ENCODE measurements around the gene MOCOS. TPM values are rescaled to one million over a fixed set of nuclear protein-coding genes. Genes with fewer than 3 reads are reported as not detected.

MOCOS gene
- total and polyA plus RNA-seq, 4 donors = 1.9 to 27.0 (median 17.0) TPM

GRCh38 chr18:36294031-36294430 lies 106.7 kb downstream of the MOCOS start:
- Histone ChIP-seq H3K4me3 (ENCODE audit: low read depth in 1 of 3, low read length in 3 of 3) (no peak overlapping the region), H3K27me3 (ENCODE audit: control insufficient read depth in 4 of 4, insufficient read depth in 4 of 4, low read length in 3 of 4) (peaks cover 0 to 5% (median 2%) of the 10 kb centered on the region in 4 donors), H3K9ac (ENCODE audit: low read depth in 1 of 2, low read length in 2 of 2) (no peak overlapping the region), H3K4me1 (ENCODE audit: control insufficient read depth in 4 of 4, insufficient read depth in 4 of 4, low read length in 3 of 4) (peaks cover 5 to 19% (median 12%) of the 10 kb centered on the region in 4 donors), H3K9me3 (ENCODE audit: control insufficient read depth in 4 of 4, low read length in 3 of 4) (peaks cover 0 to 2% (median 0%) of the 10 kb centered on the region in 4 donors), H3K36me3 (ENCODE audit: control insufficient read depth in 4 of 4, insufficient read depth in 3 of 4, low read depth in 1 of 4, low read length in 3 of 4) (no peaks in the 10 kb centered on the region), H3K27ac (ENCODE audit: low read depth in 1 of 2, low read length in 2 of 2) (no peak overlapping the region)
- 83% methylated on average over 1 of the region's 1 CpG for WGBS
- no peak for DNase-seq (ENCODE audit: low spot score)
- TF ChIP-seq CTCF (IDR thresholded peaks at IDR 0.05; ENCODE audit: low read depth, low read length, missing input control) (no peak), GABPA (IDR thresholded peaks at IDR 0.05 in 1 of 2, conservative IDR thresholded peaks at IDR 0.05 in 1 of 2) (no peak), JUND (IDR thresholded peaks at IDR 0.05) (no peak), YY1 (IDR thresholded peaks at IDR 0.05) (no peak), RXRA (IDR thresholded peaks at IDR 0.05) (no peak), REST (IDR thresholded peaks at IDR 0.05) (no peak), FOXA1 (IDR thresholded peaks at IDR 0.05) (no peak), ATF3 (IDR thresholded peaks at IDR 0.05) (no peak), ZBTB33 (IDR thresholded peaks at IDR 0.05) (no peak), RAD21 (IDR thresholded peaks at IDR 0.05) (no peak), TAF1 (conservative IDR thresholded peaks at IDR 0.05) (no peak)

- DNase-seq (ENCODE audit: low spot score) = no peak
- Histone ChIP-seq H3K9me3 (ENCODE audit: control insufficient read depth in 4 of 4, low read length in 3 of 4) (no peaks in the 10 kb centered on the region), H3K4me1 (ENCODE audit: control insufficient read depth in 4 of 4, insufficient read depth in 4 of 4, low read length in 3 of 4) (peaks cover 5 to 19% (median 12%) of the 10 kb centered on the region in 4 donors), H3K27me3 (ENCODE audit: control insufficient read depth in 4 of 4, insufficient read depth in 4 of 4, low read length in 3 of 4) (peaks cover 0 to 12% (median 2%) of the 10 kb centered on the region in 4 donors), H3K36me3 (ENCODE audit: control insufficient read depth in 4 of 4, insufficient read depth in 3 of 4, low read depth in 1 of 4, low read length in 3 of 4) (no peaks in the 10 kb centered on the region), H3K9ac (ENCODE audit: low read depth in 1 of 2, low read length in 2 of 2) (no peak overlapping the region), H3K27ac (ENCODE audit: low read depth in 1 of 2, low read length in 2 of 2) (no peak overlapping the region), H3K4me3 (ENCODE audit: low read depth in 1 of 3, low read length in 3 of 3) (no peak overlapping the region)
- 92% methylated on average over 1 of the region's 1 CpG for WGBS
- no peak for TF ChIP-seq EGR1 (IDR thresholded peaks at IDR 0.05; ENCODE audit: low read depth in 2 of 2)
- TF ChIP-seq SP1 (IDR thresholded peaks at IDR 0.05) = no peak
Measured at GRCh38 chr18:36295214-36295613, 107.9 kb downstream of the MOCOS start.

All from liver (tissue), 9 donors.